T-helper 17 cell (primary cell): ENCODE measurements around the gene IL32. TPM values are rescaled to one million over a fixed set of nuclear protein-coding genes. Genes with fewer than 3 reads are reported as not detected.
A peak's percentile ranks its signal among the peaks of the same experiment; 100 is the strongest.

Experiments used
- ATAC-seq: fragments of 150-1000 bp; cut with Tn5 transposase; 2 replicates; pipeline ENCODE4 v1.10.0; 2021; ENCODE audit warnings: mild to moderate bottlenecking, moderate library complexity
- DNase-seq, 3 donors: peaks; one replicate each; pipeline versions ENCODE4 v3.0.0 to v3.0.0-alpha.2; 2020 to 2021
- H3K9me3 ChIP-seq: one replicate; pipeline ENCODE4 v1.7.0; 2013; ENCODE audit warnings: low read length, mild to moderate bottlenecking; ENCODE audit not compliant: control insufficient read depth, poor library complexity, severe bottlenecking
- H3K27ac Mint-ChIP-seq: one replicate; pipeline ENCODE4 v1.8.0; 2022; ENCODE audit warnings: mild to moderate bottlenecking, moderate library complexity, mixed read lengths
- H3K27me3 Mint-ChIP-seq: one replicate; pipeline ENCODE4 v1.8.0; 2022; ENCODE audit warnings: mixed read lengths
- H3K36me3 Mint-ChIP-seq: one replicate; pipeline ENCODE4 v1.8.0; 2022; ENCODE audit warnings: low read depth, mixed read lengths
- H3K4me1 Mint-ChIP-seq: one replicate; pipeline ENCODE4 v1.8.0; 2022; ENCODE audit warnings: mild to moderate bottlenecking, mixed read lengths
- H3K4me3 Mint-ChIP-seq: one replicate; pipeline ENCODE4 v1.8.0; 2022; ENCODE audit warnings: mild to moderate bottlenecking, moderate library complexity, mixed read lengths
- total RNA-seq, 4 donors: library from RNA in 2 of 4; stranded (reverse) in 2 of 4; gene quantifications; one replicate each; pipeline ENCODE4 v1.2.3 and lab custom pipeline; 2022 to 2026

IL32 gene
- total RNA-seq, 2 donors from 2014 or later: 1,099 to 1,147 TPM

DNA sequence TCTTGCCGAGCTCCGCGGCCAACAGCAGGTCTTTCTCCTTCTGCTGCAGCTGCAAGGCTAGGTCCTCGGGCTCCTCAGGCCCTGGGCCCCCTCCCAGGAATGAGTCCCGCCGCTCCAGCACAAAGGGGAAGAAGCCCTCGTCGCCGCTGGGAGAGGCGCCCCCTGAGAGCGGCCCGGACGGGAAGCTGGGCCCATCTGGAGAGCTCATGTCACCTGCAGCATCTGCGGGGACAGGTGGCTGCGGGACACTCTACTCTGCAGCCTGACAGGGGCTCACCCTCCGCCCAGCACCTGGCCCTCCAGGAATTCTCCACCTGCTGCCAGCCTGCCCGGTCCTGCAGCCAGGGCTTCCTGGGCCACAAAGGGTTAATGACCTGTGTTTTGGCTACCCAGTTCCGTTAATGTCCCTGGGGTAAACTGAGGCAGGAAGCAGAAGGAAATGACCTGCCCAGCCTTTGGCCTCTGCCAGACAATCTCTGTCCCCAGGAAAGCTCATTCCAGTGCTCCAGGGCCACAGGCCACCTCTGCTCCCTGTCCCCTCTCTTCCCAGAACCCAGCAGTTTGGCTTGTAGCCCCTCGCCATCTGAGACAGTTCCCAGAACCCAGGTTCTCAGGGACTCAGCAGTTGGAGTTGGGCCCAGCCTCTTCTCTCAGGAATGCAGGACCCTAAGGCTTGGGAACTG, 30.0 kb upstream of the IL32 start:
- peaks cover 5% of the 10 kb centered on the region for H3K4me1 Mint-ChIP-seq
- no peaks in the 10 kb centered on the region for H3K9me3 ChIP-seq
- no peak for ATAC-seq
- peaks cover 7% of the 10 kb centered on the region for H3K36me3 Mint-ChIP-seq
- DNase-seq: no peak
- peaks cover 67% of the 10 kb centered on the region for H3K27me3 Mint-ChIP-seq
- H3K27ac Mint-ChIP-seq: no peak overlapping the region
- peak overlapping the region; percentile 62 for H3K4me3 Mint-ChIP-seq

DNA sequence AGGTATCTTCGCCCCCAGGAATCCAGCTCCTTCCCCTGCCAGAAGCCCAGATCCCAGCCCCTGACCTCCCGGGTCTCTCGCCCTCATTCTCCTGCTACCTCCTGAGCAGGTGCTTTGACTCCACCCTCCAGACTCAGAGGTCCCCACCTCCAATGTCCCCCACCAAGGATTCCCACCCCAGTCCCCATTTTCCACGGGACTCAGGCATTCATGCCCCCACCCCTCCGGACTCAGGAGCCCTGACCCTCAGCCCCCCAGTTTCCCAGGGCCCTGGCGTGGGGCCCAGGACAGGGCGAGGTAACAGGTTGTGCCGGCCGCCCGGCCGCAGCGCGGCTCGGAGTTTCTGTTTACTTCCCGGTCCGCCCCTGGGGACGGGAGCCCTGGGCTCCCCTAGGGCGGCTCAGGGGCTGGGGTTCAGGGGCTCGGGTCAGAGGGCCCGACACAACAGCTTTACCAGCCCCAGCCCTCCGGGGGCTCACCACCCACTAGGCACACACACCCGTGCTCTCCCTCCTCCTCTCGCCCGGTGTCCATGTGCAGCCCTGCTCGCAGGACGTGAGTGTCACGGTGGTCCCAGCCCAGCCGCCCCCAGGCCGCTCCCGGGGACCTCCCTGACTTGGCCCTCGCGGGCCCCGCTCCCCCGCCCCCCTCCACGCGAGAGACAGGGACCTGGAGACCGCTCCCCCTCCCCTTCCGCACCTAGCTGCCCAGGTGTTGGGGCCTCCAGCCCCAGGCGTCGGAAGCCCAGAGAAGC, 29.3 kb upstream of the IL32 start:
- Mint-ChIP-seq H3K4me1 (peaks cover 5% of the 10 kb centered on the region), H3K36me3 (peaks cover 7% of the 10 kb centered on the region), H3K27me3 (peaks cover 71% of the 10 kb centered on the region), H3K27ac (no peak overlapping the region), H3K4me3 (peak overlapping the region; percentile 62)
- no peaks in the 10 kb centered on the region for H3K9me3 ChIP-seq
- ATAC-seq (no peak), DNase-seq (no peak)

GRCh38 chr16:3036726-3037315, 28.6 kb upstream of the IL32 start, which contains the start of gene BICDL2:
Gene BICDL2 (minus strand): TSS chr16:3036944. CDS start chr16:3035496, 1,448 bp downstream.
- DNase-seq (no peak), ATAC-seq (no peak)
- Mint-ChIP-seq H3K27ac (no peak within 1 kb of the TSS), H3K27me3 (peaks cover 71% of the 10 kb centered on the region), H3K36me3 (peaks cover 7% of the 10 kb centered on the region), H3K4me1 (peaks cover 3% of the 10 kb centered on the region), H3K4me3 (peak within 1 kb of the TSS; percentile 67)
- no peaks in the 10 kb centered on the region for H3K9me3 ChIP-seq

DNA sequence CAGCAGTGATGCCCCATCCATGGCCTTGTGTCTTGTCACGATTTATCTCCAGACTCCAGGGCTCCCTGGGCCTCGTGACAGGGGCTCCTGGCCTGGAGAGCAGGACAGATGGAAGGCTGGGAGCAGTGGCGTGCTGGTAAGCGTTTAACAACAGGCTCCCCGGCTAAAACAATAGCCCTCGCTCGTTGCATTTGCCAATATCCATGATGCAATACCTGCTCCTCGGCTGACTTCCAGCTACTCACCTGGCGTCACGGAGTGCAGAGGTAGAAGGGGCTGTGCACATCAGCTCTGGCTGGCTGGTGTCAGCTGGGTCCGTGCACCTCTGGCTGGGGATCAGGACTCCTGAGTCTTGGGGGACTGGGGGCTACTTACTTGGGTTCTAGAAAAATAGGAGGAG, 27.2 kb upstream of the IL32 start:
- no peak overlapping the region for H3K4me3 Mint-ChIP-seq
- ATAC-seq: no peak
- no peak for DNase-seq
- peaks cover 7% of the 10 kb centered on the region for H3K36me3 Mint-ChIP-seq
- H3K27me3 Mint-ChIP-seq: peaks cover 67% of the 10 kb centered on the region
- no peak overlapping the region for H3K27ac Mint-ChIP-seq
- no peaks in the 10 kb centered on the region for H3K4me1 Mint-ChIP-seq
- H3K9me3 ChIP-seq: no peaks in the 10 kb centered on the region

GRCh38 chr16:3038896-3039295, 26.5 kb upstream of the IL32 start:
- no peak for DNase-seq
- H3K9me3 ChIP-seq: no peaks in the 10 kb centered on the region
- peaks cover 6% of the 10 kb centered on the region for H3K36me3 Mint-ChIP-seq
- no peak for ATAC-seq
- H3K4me3 Mint-ChIP-seq: no peak overlapping the region
- H3K27ac Mint-ChIP-seq: no peak overlapping the region
- no peaks in the 10 kb centered on the region for H3K4me1 Mint-ChIP-seq
- peaks cover 67% of the 10 kb centered on the region for H3K27me3 Mint-ChIP-seq

GRCh38 chr16:3042376-3042775, 23.1 kb upstream of the IL32 start:
- DNase-seq: no peak
- Mint-ChIP-seq H3K4me3 (no peak overlapping the region), H3K27ac (no peak overlapping the region), H3K4me1 (peaks cover 7% of the 10 kb centered on the region), H3K27me3 (peaks cover 58% of the 10 kb centered on the region), H3K36me3 (peaks cover 4% of the 10 kb centered on the region)
- no peaks in the 10 kb centered on the region for H3K9me3 ChIP-seq
- no peak for ATAC-seq

- Mint-ChIP-seq H3K27me3 (peaks cover 54% of the 10 kb centered on the region), H3K27ac (peak overlapping the region; percentile 27), H3K4me1 (peaks cover 12% of the 10 kb centered on the region), H3K4me3 (peak overlapping the region; percentile 86), H3K36me3 (peaks cover 4% of the 10 kb centered on the region)
- H3K9me3 ChIP-seq: no peaks in the 10 kb centered on the region
- ATAC-seq: no peak
- DNase-seq: no peak
Measured at GRCh38 chr16:3044708-3045107, 20.7 kb upstream of the IL32 start.

GRCh38 chr16:3045758-3046640, 19.4 kb upstream of the IL32 start, which contains the start of gene MMP25:
Gene MMP25 (plus strand): TSS chr16:3046561. CDS start chr16:3046918, 357 bp downstream.
- peaks cover 42% of the 10 kb centered on the region for H3K27me3 Mint-ChIP-seq
- ATAC-seq: peak; percentile 47
- no peaks in the 10 kb centered on the region for H3K9me3 ChIP-seq
- H3K4me1 Mint-ChIP-seq: peaks cover 15% of the 10 kb centered on the region
- H3K27ac Mint-ChIP-seq: no peak within 1 kb of the TSS
- H3K4me3 Mint-ChIP-seq: peak within 1 kb of the TSS; percentile 86
- H3K36me3 Mint-ChIP-seq: peaks cover 4% of the 10 kb centered on the region
- no peak for DNase-seq

GRCh38 chr16:3046641-3047386, 18.6 kb upstream of the IL32 start:
- DNase-seq (no peak), ATAC-seq (peak; percentile 54)
- H3K9me3 ChIP-seq: no peaks in the 10 kb centered on the region
- Mint-ChIP-seq H3K4me3 (peak overlapping the region; percentile 53), H3K4me1 (peaks cover 15% of the 10 kb centered on the region), H3K27me3 (peaks cover 42% of the 10 kb centered on the region), H3K36me3 (peaks cover 4% of the 10 kb centered on the region), H3K27ac (no peak overlapping the region)

DNA sequence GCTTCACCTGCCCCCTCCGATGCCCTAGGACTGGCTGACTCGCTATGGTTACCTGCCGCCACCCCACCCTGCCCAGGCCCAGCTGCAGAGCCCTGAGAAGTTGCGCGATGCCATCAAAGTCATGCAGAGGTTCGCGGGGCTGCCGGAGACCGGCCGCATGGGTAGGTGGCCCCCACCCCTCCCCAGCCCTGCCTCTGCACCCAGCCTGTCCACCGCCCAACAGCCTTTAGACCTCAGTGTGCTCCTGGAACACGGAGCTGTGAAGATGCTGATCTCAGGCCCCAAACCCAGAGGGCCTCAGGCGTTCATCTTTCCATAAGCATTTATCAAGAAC, 18.1 kb upstream of the IL32 start:
- Mint-ChIP-seq H3K27me3 (peaks cover 42% of the 10 kb centered on the region), H3K4me3 (peak overlapping the region; percentile 53), H3K36me3 (peaks cover 4% of the 10 kb centered on the region), H3K4me1 (peaks cover 18% of the 10 kb centered on the region), H3K27ac (no peak overlapping the region)
- H3K9me3 ChIP-seq: no peaks in the 10 kb centered on the region
- ATAC-seq: no peak
- DNase-seq: no peak

GRCh38 chr16:3049921-3050481, 15.4 kb upstream of the IL32 start:
- DNase-seq (no peak), ATAC-seq (no peak)
- Mint-ChIP-seq H3K36me3 (peaks cover 5% of the 10 kb centered on the region), H3K4me1 (peaks cover 25% of the 10 kb centered on the region), H3K27ac (no peak overlapping the region), H3K4me3 (no peak overlapping the region), H3K27me3 (peaks cover 15% of the 10 kb centered on the region)
- no peaks in the 10 kb centered on the region for H3K9me3 ChIP-seq

DNA sequence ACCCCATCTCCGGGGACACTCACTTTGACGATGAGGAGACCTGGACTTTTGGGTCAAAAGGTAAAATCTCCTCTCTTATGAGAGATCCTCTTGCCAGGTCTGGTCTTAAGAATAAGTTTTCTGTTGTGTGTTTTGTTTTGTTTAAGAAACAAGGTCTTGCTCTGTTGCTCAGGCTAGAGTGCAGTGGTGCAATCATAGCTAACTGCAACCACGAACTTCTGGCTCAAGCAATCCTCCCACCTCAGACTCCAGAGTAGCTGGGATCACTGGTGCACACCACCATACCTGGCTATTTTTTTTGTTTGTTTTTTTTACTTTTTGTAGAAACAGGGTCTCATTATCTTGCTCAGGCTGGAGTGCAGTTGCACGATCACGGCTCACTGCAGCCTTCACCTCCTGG, 15.0 kb upstream of the IL32 start:
- H3K4me3 Mint-ChIP-seq: no peak overlapping the region
- H3K4me1 Mint-ChIP-seq: peaks cover 26% of the 10 kb centered on the region

More for the DNA sequence above, 15.0 kb upstream of the IL32 start:
- no peak for ATAC-seq
- H3K9me3 ChIP-seq: no peaks in the 10 kb centered on the region
- peaks cover 13% of the 10 kb centered on the region for H3K27me3 Mint-ChIP-seq
- DNase-seq: no peak
- peaks cover 5% of the 10 kb centered on the region for H3K36me3 Mint-ChIP-seq
- no peak overlapping the region for H3K27ac Mint-ChIP-seq
